Amygdala (tissue), 56 donors: Measurements from ENCODE around the gene PIP5K1C.

Source experiments
- DNase-seq, 56 donors: peaks; one replicate each; lab custom pipeline; 2025; lab: John Stamatoyannopoulos, UW

Gene PIP5K1C, protein sequence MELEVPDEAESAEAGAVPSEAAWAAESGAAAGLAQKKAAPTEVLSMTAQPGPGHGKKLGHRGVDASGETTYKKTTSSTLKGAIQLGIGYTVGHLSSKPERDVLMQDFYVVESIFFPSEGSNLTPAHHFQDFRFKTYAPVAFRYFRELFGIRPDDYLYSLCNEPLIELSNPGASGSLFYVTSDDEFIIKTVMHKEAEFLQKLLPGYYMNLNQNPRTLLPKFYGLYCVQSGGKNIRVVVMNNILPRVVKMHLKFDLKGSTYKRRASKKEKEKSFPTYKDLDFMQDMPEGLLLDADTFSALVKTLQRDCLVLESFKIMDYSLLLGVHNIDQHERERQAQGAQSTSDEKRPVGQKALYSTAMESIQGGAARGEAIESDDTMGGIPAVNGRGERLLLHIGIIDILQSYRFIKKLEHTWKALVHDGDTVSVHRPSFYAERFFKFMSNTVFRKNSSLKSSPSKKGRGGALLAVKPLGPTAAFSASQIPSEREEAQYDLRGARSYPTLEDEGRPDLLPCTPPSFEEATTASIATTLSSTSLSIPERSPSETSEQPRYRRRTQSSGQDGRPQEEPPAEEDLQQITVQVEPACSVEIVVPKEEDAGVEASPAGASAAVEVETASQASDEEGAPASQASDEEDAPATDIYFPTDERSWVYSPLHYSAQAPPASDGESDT

DNA sequence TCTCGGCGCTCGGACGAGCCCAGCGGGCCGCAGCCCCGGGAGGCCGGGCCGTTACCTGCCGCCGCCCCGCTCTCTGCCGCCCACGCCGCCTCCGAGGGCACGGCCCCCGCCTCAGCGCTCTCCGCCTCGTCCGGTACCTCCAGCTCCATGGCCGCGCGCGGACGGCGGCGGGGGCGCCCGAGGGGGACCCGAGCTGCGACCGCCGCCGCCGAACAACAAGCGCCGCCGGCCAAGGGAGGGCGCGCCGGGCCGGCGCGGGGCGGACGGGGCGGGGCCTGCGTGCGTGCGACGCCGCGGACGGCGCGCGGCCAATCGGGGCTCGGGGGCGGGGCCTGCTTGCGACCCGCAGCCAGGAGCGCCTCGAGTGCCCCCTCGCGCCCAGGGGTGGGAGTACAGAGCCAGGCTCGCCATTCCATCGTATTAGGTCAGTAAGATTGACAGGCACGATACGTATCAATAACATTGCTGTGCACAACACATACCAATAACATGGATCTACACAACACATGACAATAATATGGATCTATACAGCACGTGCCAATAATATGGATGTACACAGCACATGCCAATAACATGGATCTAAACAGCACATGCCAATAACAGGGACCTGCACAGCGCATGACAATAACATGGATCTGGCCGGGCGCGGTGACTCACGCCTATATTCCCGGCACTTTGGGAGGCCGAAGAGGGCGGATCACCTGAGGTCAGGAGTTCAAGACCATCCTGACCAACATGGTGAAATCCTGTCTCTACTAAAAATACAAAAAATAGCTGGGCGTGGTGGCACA, at the start of gene PIP5K1C:
TSS of gene PIP5K1C (minus strand) at position 227 of the 791 bp plus-strand sequence. CDS start at position 149, 78 bp downstream.
- DNase-seq: peak in 55 of 56 donors; percentile 38 to 94 (median 76)

DNA sequence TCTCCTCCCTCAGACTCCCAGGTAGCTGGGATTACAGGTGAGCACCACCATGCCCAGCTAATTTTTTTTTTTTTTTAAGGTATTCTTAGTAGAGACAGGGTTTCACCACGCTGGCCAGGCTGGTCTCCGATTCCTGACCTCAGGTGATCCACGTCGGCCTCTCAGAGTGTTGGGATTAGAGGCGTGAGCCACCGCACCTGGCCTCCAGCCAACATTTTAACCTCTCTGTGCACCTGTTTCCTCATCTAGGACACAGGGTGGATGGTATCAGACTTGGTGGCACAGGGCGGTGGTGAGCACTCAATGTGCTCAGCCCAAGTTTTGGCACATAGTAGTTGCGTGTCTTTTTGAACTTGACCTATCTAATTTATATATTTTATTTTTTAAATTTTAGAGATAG, 48.7 kb upstream of the PIP5K1C start:
- DNase-seq: no peak

DNA sequence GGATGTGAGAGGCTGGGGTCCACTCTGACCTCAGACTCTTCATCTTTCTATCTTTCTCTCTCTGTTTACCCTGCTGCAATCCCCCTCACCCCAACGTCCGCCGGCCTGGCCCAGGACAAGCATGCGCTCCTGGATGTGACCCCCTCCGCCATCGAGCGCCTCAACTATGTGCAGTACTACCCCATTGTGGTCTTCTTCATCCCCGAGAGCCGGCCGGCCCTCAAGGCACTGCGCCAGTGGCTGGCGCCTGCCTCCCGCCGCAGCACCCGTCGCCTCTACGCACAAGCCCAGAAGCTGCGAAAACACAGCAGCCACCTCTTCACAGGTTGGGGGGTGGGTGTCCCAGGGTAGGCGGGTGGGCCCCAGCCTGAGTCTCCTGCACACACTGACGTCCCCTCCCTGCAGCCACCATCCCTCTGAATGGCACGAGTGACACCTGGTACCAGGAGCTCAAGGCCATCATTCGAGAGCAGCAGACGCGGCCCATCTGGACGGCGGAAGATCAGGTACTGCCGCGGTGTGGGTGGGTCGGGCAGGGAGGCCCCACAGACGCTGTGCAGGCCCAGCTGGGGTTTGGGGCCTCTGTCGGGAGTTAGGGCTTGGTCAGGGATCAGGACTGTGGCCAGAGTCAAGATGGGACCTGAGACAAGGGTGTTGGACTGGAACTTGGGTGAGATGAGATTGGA, 46.2 kb upstream of the PIP5K1C start:
- DNase-seq: no peak

DNA sequence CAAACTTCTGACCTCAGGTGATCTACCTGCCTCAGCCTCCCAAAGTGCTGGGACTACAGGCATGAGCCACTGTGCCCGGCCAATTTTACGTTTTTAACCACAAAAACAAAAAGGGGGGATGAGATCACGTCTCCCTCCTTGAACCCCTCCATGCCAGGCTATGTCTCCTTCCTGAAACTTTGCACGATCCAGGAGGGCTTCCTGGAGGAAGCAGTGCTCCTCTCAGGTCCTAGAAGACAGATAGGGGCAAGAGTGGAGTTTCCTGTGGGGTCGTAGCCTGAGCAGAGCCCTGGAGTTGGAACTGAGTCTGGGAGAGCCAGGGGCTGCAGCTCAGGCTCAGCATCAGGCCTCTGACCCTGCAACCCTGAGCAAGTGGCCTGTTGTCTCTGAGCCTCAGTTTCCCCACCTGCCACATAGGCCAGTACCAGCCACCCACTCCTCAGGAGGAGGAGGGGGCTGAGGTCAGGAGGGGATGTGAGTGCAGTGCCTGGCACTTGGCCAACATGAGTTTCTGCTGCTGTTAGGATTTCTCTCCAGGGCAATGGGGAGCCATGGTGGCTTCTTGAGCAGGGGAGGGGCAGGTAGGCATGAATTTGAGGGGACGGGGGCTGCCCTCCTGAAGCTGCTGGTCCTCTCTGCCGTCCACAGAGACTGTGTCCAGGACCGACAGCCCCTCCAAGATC, 45.2 kb upstream of the PIP5K1C start:
- no peak for DNase-seq

DNA sequence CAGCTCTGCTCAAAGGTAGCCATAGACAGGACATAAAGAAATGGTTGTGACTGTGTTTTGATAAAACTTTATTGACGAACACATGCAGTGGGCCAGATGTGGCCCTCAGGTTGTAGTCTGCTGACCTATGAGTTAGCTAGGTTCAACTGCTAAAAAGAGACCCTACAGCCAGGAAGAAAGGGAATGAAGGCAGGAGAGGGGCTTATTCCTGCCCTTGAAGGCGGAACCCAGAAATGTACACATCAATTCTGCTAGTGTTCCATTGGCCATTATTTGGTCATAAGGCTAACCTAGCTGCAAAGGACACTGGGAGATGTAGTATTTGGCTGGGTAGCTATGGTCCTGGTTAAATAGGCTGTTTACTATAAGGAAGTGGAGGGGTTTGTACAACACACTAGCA, 43.2 kb upstream of the PIP5K1C start:
- no peak for DNase-seq

DNA sequence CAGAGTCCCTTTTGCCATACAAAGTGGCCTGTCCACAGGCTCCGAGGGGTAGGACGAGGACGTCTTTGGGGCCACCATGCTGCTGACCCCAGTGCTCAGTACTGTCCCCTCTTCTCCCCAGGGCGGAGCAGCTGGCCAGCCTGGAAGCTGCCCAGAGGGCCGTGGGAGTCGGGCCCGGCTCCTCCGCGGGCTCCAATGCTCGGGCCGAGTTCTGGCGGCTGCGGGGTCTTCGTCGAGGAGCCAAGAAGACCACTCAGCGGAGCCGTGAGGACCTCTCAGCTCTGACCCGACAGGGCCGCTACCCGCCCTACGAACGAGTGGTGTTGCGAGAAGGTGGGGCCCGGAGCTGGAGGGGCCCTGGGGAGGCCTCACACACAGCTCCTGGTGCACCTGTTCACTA, 40.2 kb upstream of the PIP5K1C start:
- no peak for DNase-seq

DNA sequence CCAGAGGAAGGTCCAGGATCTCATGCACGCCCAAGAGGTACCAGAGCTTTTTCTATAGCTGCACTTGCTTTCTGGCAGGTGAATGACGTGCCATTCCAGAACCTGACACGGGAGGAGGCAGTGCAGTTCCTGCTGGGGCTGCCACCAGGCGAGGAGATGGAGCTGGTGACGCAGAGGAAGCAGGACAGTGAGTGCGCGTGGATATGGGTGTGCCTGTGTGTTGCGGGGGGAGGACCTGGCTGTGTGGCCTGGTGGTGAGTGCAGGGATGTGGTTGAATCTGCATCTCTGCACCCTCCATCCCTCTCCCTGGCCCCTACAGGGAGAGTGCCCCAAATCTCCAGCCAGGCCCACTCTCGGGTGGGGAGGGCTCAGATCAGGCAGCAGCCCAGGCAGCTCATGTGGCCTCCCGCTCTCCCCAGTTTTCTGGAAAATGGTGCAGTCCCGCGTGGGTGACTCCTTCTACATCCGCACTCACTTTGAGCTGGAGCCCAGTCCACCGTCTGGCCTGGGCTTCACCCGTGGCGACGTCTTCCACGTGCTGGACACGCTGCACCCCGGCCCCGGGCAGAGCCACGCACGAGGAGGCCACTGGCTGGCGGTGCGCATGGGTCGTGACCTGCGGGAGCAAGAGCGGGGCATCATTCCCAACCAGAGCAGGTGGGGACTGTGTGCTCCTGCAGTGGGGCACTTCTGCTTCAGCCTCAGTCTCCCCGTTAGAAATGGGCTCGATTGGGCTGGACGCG, 38.4 kb upstream of the PIP5K1C start:
- DNase-seq: no peak

DNA sequence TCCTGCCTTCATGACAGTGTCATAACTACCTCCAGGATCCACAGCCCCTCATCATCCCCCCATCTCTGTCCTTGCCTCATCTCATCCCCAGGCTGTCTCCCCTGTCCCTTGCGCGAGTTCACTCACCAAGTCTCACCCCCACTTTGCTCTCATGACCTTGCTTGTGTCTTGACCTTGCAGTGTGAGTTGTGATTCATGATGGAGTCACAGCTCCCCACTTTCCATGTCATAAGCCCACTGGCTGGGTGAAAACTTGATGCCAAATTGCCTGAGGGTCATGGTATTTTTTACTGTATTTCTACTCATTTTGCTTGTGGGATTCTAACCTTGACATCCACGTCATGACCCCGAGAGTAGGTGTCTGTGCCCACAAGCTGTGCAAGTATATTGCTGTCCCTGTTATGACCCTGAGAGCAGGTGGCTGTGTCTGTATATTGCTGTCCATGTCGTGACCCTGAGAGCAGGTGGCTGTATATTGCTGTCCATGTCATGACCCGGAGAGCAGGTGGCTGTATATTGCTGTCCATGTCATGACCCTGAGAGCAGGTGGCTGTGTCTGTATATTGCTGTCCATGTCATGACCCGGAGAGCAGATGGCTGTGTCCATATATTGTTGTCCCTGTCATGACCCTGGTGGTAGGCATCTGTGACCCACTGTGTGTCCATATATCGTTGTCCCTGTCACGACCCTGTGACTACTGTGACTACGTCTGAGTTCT, 37.4 kb upstream of the PIP5K1C start:
- no peak for DNase-seq

DNA sequence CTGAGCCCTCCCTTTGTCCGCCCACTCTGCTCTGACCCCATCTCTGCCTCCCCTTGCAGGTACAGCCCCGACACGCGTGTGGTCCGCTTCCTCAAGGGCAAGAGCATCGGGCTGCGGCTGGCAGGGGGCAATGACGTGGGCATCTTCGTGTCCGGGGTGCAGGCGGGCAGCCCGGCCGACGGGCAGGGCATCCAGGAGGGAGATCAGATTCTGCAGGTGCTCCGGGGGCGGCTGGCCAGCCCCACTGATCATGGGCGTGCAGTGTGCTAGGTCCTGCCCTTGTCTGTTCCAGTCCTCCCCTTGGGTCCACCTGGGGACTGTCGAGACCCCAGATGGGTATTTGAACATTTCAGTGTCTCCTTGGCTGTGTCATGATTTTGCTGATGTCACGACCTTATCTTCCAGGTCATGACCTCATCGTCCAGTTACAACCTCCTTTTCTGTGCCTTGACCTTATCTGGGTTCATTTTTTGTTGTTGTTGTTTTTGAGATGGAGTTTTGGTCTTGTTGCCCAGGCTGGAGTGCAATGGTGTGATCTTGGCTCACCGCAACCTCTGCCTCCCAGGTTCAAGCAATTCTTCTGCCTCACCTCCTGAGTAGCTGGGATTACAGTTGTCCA, 35.9 kb upstream of the PIP5K1C start:
- DNase-seq: no peak

DNA sequence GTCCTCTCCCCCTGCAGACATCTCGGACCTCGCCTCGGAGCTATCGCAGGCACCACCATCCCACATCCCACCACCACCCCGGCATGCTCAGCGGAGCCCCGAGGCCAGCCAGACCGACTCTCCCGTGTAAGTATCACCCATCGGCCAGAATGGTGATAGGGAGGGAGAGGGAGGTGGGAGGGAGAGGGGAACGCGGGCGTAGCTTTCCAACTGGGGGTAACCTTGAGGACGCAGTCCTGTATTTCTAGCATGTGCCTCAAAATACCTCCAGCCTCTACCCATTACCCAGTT, 34.0 kb upstream of the PIP5K1C start:
- no peak for DNase-seq

DNA sequence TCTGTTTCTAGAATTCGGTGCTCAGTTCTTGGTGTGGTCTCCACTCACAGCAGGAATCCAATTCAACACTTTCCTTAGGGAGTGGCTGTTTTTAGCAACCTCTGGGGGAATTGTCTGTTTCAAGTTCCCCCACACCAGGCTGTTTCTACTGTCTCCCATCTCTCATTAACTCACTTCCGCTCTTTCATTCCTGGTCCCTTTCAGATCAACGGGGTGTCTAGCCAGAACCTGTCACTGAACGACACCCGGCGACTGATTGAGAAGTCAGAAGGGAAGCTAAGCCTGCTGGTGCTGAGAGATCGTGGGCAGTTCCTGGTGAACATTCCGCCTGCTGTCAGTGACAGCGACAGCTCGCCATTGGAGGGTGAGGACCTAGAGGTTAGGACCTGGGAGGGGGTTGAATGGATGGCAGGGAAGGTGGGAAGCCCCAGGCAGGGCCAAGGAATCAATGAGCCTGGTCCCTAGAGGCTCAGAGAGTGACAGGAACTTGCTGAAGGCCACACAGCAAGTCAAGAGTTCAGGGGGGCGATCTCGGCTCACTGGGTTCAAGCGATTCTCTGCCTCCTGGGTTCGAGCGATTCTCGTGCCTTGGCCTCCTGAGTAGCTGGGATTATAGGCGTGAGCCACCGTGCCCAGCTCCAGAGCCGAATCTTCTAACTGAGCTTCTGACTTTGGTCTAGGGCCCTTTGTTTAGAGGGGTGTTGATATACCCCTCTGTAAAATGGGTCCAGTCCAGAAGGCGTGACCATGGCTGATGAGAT, 33.5 kb upstream of the PIP5K1C start:
- no peak for DNase-seq

DNA sequence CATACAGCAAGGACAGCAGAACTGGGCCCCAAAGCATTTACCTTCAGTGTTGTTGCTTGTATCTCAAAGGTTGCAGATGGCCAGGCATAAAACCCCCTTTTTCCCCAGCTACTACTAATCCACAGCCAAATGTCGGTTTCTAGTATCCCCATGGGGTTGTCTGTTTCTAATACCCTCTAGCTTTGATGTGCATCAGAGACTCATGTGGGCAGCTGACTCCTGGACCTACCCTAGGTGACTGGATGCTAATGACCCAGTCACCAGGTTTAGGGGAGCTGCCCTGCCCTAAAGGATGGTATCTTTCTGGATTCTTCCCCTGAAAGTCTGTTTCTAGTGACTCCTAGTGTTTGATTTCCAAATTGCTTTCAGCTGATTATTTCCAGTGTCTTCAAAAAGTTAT, 31.8 kb upstream of the PIP5K1C start:
- no peak for DNase-seq

DNA sequence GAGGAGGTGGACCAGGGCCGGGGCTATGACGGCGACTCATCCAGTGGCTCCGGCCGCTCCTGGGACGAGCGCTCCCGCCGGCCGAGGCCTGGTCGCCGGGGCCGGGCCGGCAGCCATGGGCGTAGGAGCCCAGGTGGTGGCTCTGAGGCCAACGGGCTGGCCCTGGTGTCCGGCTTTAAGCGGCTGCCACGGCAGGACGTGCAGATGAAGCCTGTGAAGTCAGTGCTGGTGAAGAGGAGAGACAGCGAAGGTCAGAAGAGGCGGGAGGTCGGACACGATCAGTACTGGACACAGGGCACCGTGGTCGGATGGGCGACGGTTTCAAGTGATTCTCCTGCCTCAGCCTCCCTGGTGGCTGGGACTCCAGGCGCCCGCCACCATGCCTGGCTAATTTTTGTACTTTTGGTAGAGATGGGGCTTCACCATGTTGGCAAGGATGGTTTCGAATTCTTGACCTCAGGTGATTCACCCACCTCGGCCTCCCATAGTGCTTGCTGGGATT, 30.2 kb upstream of the PIP5K1C start:
- no peak for DNase-seq

DNA sequence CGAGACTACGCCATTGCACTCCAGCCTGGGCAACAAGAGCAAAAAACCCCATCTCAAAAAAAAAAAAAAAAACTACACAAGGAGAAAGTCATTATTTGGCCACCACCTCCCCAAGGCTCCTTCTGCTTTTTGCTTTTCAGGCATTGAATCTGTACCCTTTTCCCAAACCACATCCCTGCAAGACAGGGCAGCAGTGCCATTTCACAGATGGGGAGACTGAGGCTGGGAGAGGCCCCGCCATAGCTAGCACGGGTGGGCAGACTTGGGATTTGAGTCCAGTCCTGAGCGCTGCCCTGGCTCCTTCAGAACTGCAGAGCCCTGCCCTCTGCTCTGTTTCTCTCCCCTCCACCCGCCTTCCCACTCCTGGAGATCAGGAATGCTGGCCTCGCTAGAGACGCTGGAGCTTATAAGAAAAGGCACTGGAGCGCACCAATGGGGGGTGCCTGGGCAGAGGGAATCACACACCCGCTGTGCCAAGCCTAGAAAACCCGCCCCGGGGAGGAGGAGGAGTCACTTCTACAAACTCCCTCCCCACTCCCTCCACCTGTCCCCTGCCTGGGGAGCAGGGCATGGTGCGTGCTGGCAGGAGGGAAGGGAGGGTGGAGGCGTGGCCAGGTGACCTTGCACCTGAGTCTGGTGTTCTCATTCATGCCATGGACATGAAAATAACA, 25.5 kb upstream of the PIP5K1C start:
- DNase-seq: no peak

DNA sequence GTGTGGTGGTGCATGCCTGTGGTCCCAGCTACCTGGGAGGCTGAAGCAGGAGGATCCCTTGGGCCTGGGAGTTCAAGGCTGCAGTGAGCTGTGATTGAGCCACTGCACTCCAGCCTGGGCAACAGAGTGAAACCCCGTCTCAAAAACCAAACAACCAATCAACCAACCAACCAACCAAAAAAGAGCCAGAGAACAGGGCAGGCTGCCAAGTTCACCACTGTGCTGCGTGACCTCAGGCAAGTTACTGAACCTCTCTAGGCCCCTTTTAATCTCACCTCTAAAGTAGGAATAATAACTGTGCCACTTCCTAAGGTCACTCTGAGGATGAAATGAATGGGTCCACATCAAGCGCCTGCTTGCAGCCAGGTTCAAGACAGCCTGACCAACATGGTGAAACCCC, 24.9 kb upstream of the PIP5K1C start:
- DNase-seq: no peak

DNA sequence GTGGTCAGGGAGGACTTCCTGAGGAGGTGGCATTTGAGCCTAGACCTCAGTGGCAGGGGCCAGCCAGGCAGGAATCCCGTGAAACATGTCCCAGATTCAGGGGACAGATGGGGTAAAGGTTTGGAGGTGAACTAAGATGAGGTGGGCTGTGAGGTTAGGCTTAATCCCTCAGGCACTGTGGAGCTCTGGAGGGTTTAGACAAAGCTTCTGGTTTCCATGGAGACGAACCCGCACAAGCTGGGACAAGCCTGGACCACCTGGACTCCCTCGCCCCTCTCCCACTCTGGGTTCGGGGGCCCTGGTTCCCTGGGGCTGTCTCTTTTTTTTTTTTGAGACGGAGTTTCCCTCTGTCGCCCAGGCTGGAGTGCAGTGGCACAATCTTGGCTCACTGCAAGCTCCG, 23.6 kb upstream of the PIP5K1C start:
- no peak for DNase-seq

DNA sequence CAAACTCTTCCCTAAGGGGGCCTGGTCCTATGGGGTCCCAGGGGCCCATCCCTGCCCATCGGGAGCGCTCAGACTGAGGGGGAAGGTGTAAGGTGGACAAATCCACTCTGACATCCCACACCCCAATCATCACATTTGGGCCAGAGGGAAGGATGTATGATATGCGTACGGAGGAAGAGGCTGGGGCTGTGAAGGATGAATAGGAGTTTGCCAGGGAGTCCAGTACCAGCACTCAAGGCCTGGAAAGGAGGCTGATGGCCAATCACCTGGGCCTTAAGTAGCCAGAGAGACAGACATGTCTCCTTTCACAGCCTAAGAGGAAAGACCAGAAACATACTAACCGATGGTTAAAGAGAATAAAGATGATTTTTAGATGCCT, 22.8 kb upstream of the PIP5K1C start:
- no peak for DNase-seq
